ENCODE data around the gene NDUFC1.
"Not testable (repeated sequence)": the region's sequence is repeated elsewhere in the genome, so short reads cannot be mapped to it uniquely, and the experiment has no call there.

Gene NDUFC1

GRCh38 chr4:139297001-139297410, 5.3 kb downstream of the NDUFC1 start:
- DNase-seq: peak in 2 of 3 donors; percentile 21 to 43

- no peak for DNase-seq
Measured at GRCh38 chr4:139295942-139296299, 6.4 kb downstream of the NDUFC1 start.

- peak; percentile 97 to 98 (median 98) for DNase-seq
Measured at GRCh38 chr4:139295206-139295941, 6.9 kb downstream of the NDUFC1 start.

GRCh38 chr4:139286186-139286698, 16.0 kb downstream of the NDUFC1 start:
- DNase-seq: no peak

GRCh38 chr4:139282721-139283075, 19.6 kb downstream of the NDUFC1 start:
- DNase-seq: no peak

GRCh38 chr4:139282065-139282720, 20.1 kb downstream of the NDUFC1 start:
- DNase-seq: no peak

GRCh38 chr4:139279760-139280620, 22.3 kb downstream of the NDUFC1 start, which contains the start of gene MGARP:
Gene MGARP (minus strand): TSS chr4:139280225. CDS start chr4:139280158, 67 bp downstream.
- DNase-seq: peak in 1 of 3 donors; percentile 53

- peak in 1 of 3 donors; percentile 27 for DNase-seq
Measured at GRCh38 chr4:139278912-139279759, 23.1 kb downstream of the NDUFC1 start.

- no peak for DNase-seq
Measured at GRCh38 chr4:139278485-139278884, 23.8 kb downstream of the NDUFC1 start.

- DNase-seq: no peak
Measured at GRCh38 chr4:139275281-139275735, 27.0 kb downstream of the NDUFC1 start.

- no peak for DNase-seq
Measured at GRCh38 chr4:139274790-139275189, 27.5 kb downstream of the NDUFC1 start.

GRCh38 chr4:139273835-139274234, 28.4 kb downstream of the NDUFC1 start:
- DNase-seq: no peak

GRCh38 chr4:139267301-139267700, 35.0 kb downstream of the NDUFC1 start:
- DNase-seq: no peak

GRCh38 chr4:139266583-139267257, 35.6 kb downstream of the NDUFC1 start:
- DNase-seq: peak; percentile 79 to 80 (median 80)

- DNase-seq: no peak
Measured at GRCh38 chr4:139266208-139266582, 36.1 kb downstream of the NDUFC1 start.

- no peak for DNase-seq
Measured at GRCh38 chr4:139265654-139266053, 36.6 kb downstream of the NDUFC1 start.

- no peak for DNase-seq
Measured at GRCh38 chr4:139256349-139256748, 45.9 kb downstream of the NDUFC1 start.

GRCh38 chr4:139255581-139255980, 46.7 kb downstream of the NDUFC1 start:
- not testable (repeated sequence) for DNase-seq

- no peak for DNase-seq
Measured at GRCh38 chr4:139253713-139254112, 48.6 kb downstream of the NDUFC1 start.

- DNase-seq: no peak
Measured at GRCh38 chr4:139253046-139253445, 49.2 kb downstream of the NDUFC1 start.

- DNase-seq: no peak
Measured at GRCh38 chr4:139247700-139248238, 54.5 kb downstream of the NDUFC1 start.
